HG03565 (cell line): ENCODE data around the gene LCA5L.
"Not testable (repeated sequence)": the region's sequence is repeated elsewhere in the genome, so short reads cannot be mapped to it uniquely, and the experiment has no call there.

Source experiments
- ATAC-seq: cut with Tn5 transposase; IDR thresholded peaks from one replicate; pipeline ENCODE4 v1.9.1; 2021; ENCODE audit warnings: mild to moderate bottlenecking, moderate library complexity; ENCODE audit not compliant: unreplicated experiment

Gene LCA5L

DNA sequence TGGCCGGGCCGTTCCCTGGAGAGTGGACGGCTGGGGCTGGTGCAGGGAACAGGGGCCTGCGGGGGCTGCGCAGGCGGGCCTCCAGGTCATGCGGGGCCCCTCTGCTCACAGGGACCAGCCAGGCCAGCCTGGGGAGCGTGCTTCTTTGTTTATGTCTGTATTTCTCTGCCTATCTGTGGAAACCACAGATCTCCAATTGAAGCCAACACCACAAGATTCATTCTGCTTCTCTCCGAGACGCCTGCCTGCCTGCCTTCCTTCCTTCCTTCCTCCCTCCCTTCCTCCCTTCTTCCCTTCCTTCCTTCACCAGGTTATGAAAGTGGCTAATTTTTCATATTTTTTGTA is 56.8 kb downstream of the LCA5L start:
- no peak for ATAC-seq

DNA sequence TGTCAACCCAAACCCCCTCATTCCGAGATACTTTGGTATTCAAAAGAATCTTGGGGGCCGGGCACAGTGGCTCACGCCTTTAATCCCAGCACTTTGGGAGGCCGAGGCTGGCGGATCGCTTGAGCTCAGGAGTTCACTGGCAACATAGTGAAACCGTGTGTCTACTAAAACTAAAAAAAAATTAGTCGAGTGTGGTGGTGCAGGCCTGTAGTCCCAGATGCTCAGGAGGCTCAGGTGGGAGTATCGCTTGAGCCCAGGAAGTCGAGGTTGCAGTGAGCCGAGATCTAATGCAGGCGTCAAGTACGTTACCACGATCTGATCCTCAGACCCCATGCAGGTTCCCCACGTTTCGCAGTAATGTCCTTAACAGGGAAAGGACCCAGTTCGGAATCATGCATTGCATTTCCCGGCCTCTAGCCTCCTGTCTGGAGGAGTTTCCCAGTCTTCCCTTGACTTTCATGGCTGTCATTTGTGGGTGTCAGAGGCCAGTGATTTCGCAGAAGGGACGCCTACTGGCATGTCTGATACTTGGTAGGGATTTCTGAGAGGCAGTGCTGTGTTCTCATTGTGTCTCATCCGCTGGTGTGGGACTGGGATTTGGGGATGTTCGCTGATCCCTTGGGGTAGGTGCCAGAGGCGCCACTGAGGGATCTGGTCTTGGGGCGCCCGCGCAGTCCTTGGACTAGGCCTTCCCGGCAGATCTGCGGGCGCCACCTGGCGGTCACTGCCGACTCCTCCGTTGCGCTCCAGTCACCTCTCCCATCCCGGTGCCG is 57.4 kb downstream of the LCA5L start:
- ATAC-seq, result peak; percentile 79

DNA sequence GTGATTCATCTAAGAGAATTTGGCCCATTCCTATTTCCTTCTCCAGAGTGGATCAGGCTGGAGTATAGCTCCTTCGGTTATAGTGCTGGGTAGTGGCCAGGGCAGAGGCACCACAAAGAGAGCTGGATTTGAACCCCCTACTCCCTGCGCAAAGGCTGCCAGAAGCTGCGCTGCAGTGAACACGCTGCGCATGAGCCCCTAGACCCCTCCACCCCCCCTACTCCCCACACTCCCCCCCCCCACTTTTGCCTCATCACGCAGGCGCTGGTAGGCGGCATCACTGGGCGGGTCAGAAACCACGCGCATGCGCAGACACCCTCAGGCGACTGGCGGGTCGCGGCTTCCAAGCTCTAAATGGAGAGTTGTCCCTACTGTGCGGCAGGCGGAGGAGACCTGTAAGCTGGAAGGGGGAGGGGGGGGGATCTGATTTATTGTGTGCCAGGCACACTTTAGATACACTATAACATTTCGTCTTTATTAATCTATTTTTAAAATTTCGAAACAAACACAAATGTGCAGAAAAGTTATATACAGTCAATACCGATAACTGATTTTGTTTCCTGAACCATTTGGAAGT is 58.0 kb downstream of the LCA5L start:
- no peak for ATAC-seq

DNA sequence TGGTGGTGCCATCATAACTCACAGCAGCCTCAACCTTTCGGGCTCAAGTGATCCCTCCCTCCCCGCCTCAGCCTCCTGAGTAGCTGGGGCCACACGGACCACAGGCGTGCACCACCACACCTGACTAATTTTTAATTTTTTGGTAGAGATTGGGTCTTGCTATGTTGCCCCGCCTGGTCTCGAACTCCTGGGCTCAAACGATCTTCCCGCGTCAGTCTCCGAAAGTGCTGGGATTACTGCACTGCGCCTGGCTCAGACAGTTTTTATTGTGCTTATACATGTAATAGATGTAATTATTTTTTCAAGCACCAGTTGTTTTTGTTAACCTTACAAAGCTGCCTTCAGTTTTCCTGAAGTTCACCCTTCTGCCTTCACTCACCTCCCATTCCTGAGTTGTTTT is 58.7 kb downstream of the LCA5L start:
- no peak for ATAC-seq

DNA sequence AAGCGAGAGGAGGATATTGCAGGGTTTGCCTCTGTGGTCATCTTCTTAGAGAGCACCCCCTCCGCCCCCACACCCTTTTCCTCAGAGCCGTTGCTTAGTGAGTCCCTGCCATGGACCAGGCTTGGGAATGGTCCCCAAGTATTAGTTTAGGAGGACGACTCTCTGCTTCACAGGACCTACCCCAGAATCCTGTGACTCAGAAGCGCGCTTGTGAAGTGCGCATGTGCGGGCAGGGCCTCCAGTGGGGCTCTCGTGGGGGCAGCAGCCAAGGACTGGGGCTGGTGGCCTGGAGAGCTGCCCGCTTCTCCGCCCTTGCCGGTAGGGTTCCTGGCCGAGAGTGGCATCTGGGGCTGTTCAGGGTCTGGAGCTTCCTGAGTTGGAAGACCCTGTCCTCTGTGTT is 59.4 kb downstream of the LCA5L start:
- no peak for ATAC-seq

DNA sequence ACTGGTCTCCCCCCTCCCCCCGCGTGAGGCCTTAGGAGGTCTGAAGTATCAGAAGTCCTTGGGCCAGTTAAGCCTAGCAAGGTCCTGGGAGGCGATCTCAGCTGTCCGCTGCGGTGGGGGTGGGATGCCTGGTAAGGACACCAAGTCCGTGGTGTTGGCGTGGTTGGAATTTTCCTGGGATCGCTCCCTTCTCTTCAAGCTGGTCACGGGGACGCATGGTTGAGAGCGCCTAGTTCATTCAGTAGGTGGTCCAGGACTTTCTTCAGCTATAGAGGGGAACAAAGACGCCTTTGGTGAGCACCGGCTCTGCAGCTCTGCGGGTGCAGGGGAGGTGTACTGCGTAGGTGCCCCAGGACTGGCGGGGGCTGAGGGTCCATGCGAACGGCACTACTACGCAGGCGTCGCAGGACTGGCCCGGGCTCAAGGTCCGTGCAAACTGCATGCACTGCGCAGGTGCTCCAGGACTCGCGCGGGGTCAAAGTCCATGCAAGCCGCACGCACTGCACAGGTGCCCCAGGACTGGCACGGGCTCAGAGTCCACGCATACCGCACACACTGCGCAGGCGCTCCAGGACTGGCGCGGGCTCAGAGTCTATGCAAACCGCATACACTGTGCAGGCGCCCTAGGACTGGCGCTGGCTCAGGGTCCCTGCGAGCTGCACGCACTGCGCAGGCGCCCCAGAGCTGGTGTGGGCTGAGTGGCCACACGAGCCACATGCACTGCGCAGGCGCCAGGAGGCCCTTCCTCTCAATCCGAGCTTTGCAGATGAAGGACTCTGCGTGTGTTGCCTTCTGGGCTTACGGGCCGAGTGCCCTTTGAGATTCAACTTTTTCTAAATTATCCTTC is 60.1 kb downstream of the LCA5L start:
- ATAC-seq, result no peak

DNA sequence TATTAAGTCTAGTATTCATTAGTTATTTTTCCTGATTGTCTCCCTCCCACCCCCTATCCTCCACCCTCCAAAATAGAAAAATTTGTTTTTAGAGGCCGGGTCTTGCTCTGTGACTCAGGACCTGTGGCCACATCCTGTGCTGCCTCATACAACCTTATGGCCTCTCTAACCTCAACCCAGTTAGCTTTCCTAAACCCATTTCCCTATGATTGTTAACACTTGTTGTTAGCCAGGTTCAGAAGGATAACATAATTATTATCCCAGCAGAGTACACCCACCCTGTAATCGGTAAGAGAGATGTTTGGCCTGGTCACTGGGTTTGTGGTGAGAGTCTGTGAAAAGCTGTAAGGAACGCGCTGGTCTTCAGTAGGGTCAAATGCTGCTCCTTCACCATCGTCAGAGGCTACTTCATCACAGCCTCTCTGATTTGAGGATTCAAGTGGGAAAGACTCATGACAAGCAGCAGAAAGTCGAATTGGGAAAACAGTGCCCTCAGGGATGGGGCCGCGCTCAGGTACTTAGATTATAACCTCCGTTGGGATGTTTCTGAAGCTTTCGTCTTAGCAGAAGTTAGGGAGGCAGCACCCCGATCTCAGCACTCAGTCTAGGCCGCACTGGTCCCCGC is 60.8 kb downstream of the LCA5L start:
- no peak for ATAC-seq

DNA sequence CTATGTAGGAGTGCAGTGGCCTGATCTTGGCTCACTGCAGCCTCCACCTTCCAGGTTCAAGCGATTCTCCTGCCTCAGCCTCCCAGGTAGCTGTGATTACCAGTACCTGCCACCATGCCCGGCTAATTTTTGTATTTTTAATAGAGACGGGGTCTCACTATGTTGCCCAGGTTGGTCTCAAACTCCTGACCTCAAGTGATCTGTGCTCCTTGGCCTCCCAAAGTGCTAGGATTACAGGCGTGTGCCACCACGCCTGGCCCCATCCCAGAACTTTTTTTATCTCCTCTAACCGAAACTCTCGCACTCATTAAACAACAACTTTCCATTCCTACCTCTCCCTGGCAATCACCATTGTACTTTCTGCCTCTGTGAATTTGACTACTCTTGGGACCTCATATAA is 63.5 kb downstream of the LCA5L start:
- not testable (repeated sequence) for ATAC-seq

DNA sequence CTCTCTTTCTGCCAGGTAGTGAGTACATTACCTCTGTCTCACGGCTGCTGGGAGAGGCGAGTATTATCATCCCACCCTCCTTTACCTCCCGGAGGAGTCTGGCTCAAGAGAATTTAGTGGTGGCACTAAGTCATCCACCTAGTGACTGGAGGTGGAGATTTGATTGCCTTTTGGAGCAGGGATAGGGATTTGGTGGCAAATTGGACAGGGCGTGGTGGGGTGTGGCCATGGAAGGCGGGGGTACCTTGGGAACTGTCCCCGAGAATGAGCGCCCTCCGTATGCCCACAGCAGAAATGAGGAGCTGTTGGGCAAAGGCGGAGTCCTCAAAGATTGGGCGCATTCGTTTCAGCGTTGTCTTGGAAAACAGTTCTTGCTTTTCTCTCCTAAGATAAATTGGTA is 64.6 kb downstream of the LCA5L start:
- ATAC-seq, result no peak

DNA sequence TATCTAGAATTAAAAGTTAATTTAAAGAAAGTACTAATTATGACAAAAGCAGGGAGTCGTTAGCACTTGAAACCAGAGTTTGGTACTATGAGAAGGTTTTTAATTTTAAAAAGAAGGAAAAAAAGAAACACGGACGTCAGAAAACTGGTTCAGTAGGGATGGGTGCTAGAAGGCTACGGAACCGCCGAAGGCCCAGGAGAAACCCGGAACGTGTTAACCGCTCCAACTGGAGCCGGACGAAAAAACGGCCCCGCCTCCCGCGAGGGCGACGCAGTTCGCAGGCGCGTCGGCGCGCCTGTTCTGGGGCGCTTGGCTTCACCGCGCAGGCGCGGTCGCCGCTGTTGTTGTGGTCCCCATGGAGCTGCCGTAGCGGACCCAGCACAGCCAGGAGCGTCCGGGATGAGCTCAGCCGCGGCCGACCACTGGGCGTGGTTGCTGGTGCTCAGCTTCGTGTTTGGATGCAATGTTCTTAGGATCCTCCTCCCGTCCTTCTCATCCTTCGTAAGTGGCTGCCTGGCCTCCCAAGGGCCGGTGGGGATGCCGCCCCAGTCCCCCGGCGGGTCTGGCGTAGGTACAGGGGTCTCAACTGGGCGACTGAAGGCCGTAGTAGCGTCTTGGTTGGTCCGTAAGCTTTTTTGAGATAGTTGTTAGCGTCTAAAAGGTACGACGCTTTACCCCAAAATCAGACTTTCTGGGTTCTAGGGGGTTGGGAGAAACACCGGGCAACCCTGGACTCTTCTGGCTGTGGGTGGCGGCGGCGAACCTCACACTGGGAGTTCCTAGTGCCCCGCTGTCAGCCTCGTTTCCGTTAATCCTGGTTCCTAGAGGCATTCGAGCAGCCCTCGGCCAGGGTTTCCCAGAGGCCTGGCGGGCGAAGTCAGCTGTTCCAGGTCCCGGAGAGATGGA is 65.3 kb downstream of the LCA5L start:
- peak; percentile 95 for ATAC-seq

DNA sequence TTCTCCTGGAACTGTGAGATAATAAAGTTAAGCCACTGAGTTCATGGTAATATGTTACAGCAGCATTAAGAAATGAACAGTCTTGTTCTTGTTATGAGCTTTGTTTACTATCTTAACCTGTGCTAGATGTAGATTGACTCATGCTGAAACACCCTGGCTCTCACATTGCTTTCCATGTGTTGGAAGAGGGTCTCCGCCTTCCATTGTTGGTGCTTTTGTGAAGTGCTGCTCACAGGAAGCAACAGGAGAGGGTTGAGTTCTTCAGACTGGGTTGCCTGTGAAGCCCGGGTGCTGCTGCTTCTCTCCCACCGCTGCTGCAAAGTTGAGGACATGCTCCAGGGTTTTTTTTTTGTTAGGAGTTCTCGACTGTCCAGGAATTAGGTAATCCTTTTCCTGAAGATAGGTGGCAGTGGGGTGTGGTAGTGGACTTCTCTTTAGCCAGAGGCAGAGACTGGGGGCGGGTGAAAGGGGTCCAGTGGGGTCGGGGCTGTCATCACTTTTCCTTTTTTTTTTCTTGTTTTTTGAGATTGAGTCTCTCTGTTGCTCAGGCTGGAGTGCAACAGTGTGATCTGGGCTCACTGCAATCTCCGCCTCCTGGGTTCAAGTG is 68.0 kb downstream of the LCA5L start:
- ATAC-seq, result no peak

DNA sequence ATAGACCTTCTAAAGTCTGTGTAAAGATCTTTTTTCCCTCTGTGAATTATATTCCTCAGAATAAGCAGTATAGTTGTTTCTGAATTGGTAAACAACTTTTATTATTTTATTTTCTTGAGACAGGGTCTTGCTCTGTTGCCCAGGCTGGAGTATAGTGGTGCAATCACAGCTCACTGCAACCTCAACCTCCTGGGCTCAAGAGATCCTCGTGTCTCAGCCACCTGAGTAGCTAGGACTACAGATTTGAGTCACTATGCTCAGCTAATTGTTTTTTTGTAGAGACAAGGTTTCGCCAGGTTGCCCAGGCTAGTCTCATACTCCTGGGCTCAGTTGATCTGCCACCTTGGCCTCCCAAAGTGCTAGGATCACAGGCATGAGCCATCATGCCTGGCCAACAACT is 70.1 kb downstream of the LCA5L start:
- no peak for ATAC-seq

DNA sequence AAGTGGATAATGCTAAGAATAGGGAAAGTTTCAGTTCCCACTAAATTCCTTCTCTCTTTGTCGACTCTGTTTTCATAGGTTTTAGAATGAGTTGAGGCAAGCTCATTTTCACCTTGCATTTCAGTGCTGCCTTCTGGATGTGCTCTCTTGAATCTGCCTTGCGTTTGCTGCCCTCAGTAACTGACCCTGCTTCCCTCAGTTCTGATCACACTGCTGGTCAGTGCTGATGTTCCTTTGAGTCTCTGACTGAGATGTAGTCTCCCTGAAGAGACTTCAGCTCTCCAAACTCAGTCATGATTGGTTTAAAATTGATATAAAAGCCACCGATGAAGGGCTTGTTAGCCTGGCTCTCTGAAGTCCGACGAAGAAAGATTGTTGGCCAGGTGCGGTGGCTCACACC is 71.5 kb downstream of the LCA5L start:
- no peak for ATAC-seq

DNA sequence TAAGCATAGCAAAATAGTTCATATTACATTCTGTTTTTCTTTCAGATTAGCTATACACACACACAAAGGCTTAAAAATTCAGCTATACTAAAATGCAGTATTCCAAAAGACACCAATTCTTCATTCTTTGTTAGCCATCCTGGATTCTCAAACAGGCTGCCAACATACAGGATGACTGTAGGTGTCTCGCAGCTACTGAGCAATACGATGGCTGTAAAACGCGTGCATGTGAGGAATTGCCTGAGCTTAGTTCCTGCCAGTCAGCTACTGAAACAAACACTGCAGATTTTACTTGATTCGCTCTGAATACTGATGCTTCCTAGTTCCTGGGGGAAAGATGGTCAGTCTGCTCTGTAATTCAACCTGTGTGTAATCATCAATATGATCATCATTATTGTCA is 71.9 kb downstream of the LCA5L start:
- ATAC-seq, result peak; percentile 51

DNA sequence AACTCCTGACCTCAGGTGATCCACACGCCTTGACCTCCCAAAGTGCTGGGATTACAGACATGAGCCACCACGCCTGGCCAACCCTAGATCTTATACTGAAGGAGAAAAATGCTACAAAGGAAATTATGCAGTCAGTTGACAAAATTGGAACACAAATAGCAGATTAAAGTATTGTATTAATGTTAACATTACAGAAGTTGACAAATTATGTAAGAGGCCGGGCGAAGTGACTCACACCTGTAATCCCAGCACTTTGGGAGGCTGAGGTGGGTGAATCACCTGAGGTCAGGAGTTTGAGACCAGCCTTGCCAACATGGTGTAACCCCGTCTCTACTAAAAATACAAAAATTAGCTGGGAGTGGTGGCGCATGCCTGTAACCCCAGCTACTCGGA is 75.7 kb downstream of the LCA5L start:
- not testable (repeated sequence) for ATAC-seq

DNA sequence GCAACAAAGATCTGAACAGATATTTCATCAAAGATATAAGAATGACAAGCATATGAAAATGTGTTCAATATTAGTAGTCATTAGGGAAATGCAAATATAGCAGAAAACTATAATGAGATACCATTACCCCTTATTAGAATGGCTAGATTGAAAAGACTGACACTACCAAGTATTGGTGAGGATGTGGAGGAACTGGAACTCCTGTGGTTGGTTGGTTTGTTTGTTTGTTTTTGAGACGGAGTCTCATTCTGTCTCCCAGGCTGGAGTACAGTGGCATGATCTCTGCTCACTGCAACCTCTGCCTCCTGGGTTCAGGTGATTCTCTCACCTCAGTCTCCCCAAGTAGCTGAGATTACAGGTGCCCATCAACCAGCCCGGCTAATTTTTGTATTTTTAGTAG is 77.8 kb downstream of the LCA5L start:
- no peak for ATAC-seq

DNA sequence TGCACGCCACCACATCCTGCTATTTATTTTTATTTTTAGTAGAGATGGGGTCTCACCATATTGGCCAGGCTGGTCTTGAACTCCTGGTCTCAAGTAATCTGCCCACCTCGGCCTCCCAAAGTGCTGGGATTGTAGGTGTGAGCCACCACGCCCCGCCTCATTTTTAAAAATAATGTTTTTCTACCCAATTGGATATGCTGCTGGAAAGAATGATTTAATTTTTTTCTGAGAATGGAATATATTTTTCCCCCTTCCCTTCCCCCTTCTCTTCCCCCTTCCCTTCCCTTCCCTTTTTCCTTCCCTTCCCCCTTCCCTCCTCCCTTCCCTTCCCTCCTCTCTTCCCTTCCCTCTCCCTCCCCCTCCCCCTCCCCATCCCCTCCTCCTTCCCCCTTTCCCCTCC is 79.0 kb downstream of the LCA5L start:
- ATAC-seq, result no peak

DNA sequence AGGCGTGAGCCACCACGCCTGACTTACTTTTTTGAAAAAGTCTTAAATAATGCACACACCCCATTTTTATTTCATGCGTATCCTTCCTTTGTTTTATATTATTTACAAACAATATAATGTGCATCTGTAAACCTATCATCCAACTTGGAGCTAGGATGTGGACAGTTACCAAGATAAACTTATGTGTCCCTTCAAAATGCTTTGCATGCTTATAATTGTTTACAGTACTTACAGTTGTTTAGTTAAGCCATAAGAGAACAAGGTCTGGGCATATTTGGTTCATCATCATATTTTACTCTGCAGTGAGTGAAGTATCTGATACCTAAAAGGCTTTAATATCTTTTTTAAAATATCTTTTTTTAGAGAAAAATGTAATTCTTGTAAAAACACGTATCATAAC is 80.6 kb downstream of the LCA5L start:
- ATAC-seq, result no peak

DNA sequence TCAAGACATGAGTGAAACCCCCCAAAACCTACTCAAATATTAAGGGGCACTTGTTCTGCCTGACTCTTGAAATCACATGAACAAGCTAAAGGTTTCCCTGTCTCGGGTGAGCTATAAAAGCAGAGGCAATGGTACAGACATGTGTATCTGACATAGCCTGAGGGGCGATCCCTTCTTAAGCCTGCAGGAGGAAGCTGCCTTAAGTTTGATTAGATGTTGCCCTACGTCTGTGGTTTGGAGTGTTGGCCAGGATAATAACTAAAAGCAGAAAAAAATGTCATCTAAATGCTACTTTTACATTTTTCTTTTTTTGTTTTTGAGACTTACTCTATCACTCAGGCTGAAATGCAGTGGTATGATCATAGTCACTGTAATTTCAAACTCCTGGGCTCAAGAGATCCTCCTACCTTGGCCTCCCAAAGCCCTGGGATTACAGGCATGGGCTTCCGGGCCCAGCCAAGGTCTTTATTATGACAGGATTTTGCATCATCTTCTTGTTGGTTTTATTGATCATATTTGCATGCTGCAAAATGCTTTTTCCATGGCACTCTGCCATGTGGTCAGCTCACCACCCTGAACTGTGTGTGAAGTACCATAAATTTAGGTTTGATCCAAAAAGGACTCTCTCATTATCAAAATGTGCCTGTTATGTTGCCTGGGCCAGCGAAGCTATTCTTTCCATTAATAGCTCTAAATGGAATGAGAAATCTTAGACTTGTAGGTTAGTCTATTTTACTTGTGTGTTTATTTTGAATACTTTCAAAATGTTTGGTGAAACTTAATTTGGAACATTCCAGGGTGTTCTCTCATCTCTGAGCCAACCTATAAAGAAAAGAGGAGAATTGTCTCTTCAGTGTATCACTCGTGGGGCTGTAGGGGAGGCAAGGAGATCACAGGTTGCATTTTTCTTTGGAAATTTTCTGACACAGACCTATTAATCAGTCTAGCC is 81.7 kb downstream of the LCA5L start:
- ATAC-seq, result no peak
